Rectal smooth muscle tissue (tissue), 1 donor: Measurements from ENCODE around the gene MKRN2OS.

Experiments used
- H3K27ac ChIP-seq: one replicate; pipeline ENCODE4 v1.7.0; 2013; ENCODE audit warnings: low read depth, low read length, inconsistent platforms
- H3K27me3 ChIP-seq: one replicate; pipeline ENCODE4 v1.7.0; 2013; ENCODE audit warnings: low read length; ENCODE audit not compliant: control insufficient read depth, insufficient read depth
- H3K36me3 ChIP-seq: one replicate; pipeline ENCODE4 v1.7.0; 2013; ENCODE audit warnings: low read length; ENCODE audit not compliant: control insufficient read depth, insufficient read depth
- H3K4me1 ChIP-seq: one replicate; pipeline ENCODE4 v1.7.0; 2013; ENCODE audit warnings: low read length; ENCODE audit not compliant: control insufficient read depth, insufficient read depth
- H3K4me3 ChIP-seq: one replicate; pipeline ENCODE4 v1.7.0; 2013; ENCODE audit warnings: low read length
- H3K9ac ChIP-seq: one replicate; pipeline ENCODE4 v1.7.0; 2013; ENCODE audit warnings: low read length

MKRN2OS gene

GRCh38 chr3:12506201-12506709 lies 39.0 kb downstream of the MKRN2OS start:
- Histone ChIP-seq H3K9ac (no peak overlapping the region), H3K4me1 (no peaks in the 10 kb centered on the region), H3K36me3 (peaks cover 9% of the 10 kb centered on the region), H3K27me3 (no peaks in the 10 kb centered on the region), H3K27ac (no peak overlapping the region), H3K4me3 (no peak overlapping the region)

- Histone ChIP-seq H3K4me1 (no peaks in the 10 kb centered on the region), H3K4me3 (no peak overlapping the region), H3K36me3 (peaks cover 19% of the 10 kb centered on the region)
These were observed 42.0 kb downstream of the MKRN2OS start for GRCh38 chr3:12503126-12503957.

GRCh38 chr3:12501360-12502020 lies 43.8 kb downstream of the MKRN2OS start:
- Histone ChIP-seq H3K27me3 (no peaks in the 10 kb centered on the region), H3K4me3 (no peak overlapping the region), H3K36me3 (peaks cover 24% of the 10 kb centered on the region), H3K4me1 (no peaks in the 10 kb centered on the region), H3K27ac (no peak overlapping the region), H3K9ac (no peak overlapping the region)

More at GRCh38 chr3:12503126-12503957, 42.0 kb downstream of the MKRN2OS start:
- Histone ChIP-seq H3K9ac (no peak overlapping the region), H3K27me3 (no peaks in the 10 kb centered on the region), H3K27ac (no peak overlapping the region)

GRCh38 chr3:12499474-12499873 lies 45.8 kb downstream of the MKRN2OS start:
- no peaks in the 10 kb centered on the region for H3K4me1 ChIP-seq
- no peaks in the 10 kb centered on the region for H3K27me3 ChIP-seq
- no peak overlapping the region for H3K27ac ChIP-seq
- no peak overlapping the region for H3K4me3 ChIP-seq
- no peak overlapping the region for H3K9ac ChIP-seq
- peaks cover 27% of the 10 kb centered on the region for H3K36me3 ChIP-seq

GRCh38 chr3:12496453-12496761 lies 48.9 kb downstream of the MKRN2OS start:
- Histone ChIP-seq H3K27ac (no peak overlapping the region), H3K9ac (no peak overlapping the region), H3K27me3 (no peaks in the 10 kb centered on the region), H3K4me3 (no peak overlapping the region), H3K4me1 (no peaks in the 10 kb centered on the region), H3K36me3 (peaks cover 22% of the 10 kb centered on the region)

- Histone ChIP-seq H3K4me1 (no peaks in the 10 kb centered on the region), H3K9ac (no peak overlapping the region), H3K27ac (no peak overlapping the region), H3K27me3 (no peaks in the 10 kb centered on the region), H3K36me3 (peaks cover 22% of the 10 kb centered on the region), H3K4me3 (no peak overlapping the region)
These were observed 49.4 kb downstream of the MKRN2OS start for GRCh38 chr3:12495749-12496452.

GRCh38 chr3:12490547-12490946 lies 54.8 kb downstream of the MKRN2OS start:
- Histone ChIP-seq H3K27ac (no peak overlapping the region), H3K9ac (no peak overlapping the region), H3K4me3 (no peak overlapping the region), H3K36me3 (peaks cover 7% of the 10 kb centered on the region), H3K4me1 (no peaks in the 10 kb centered on the region), H3K27me3 (no peaks in the 10 kb centered on the region)

- Histone ChIP-seq H3K4me1 (peaks cover 2% of the 10 kb centered on the region), H3K4me3 (no peak overlapping the region), H3K9ac (no peak overlapping the region), H3K36me3 (peaks cover 7% of the 10 kb centered on the region), H3K27ac (no peak overlapping the region), H3K27me3 (no peaks in the 10 kb centered on the region)
These were observed 55.5 kb downstream of the MKRN2OS start for GRCh38 chr3:12489832-12490231.
